GM10847 (cell line): ENCODE results near the gene MAGI3.

Experiments
- POLR2A ChIP-seq: IDR thresholded peaks from 2 replicates; pipeline ENCODE4 v1.6.1; 2011; ENCODE audit not compliant: insufficient read length; ENCODE audit errors: extremely low read depth

Gene MAGI3

GRCh38 chr1:113391649-113392271 is 1.4 kb downstream of the MAGI3 start:
- TF ChIP-seq POLR2A = no peak

GRCh38 chr1:113392541-113393128 is 2.3 kb downstream of the MAGI3 start:
- TF ChIP-seq POLR2A = no peak

- no peak for TF ChIP-seq POLR2A
Observed at GRCh38 chr1:113394043-113394862, 3.9 kb downstream of the MAGI3 start.

- TF ChIP-seq POLR2A = no peak
Observed at GRCh38 chr1:113394863-113395259, 4.5 kb downstream of the MAGI3 start.

GRCh38 chr1:113396102-113396501 is 5.8 kb downstream of the MAGI3 start:
- TF ChIP-seq POLR2A = no peak

GRCh38 chr1:113396585-113396984 is 6.3 kb downstream of the MAGI3 start:
- no peak for TF ChIP-seq POLR2A

GRCh38 chr1:113399062-113399583 is 8.8 kb downstream of the MAGI3 start:
- no peak for TF ChIP-seq POLR2A

GRCh38 chr1:113401067-113401466 is 10.8 kb downstream of the MAGI3 start:
- no peak for TF ChIP-seq POLR2A

GRCh38 chr1:113401728-113402127 is 11.4 kb downstream of the MAGI3 start:
- no peak for TF ChIP-seq POLR2A

GRCh38 chr1:113403065-113403464 is 12.8 kb downstream of the MAGI3 start:
- TF ChIP-seq POLR2A = no peak

- no peak for TF ChIP-seq POLR2A
Observed at GRCh38 chr1:113405573-113405972, 15.3 kb downstream of the MAGI3 start.

- TF ChIP-seq POLR2A = no peak
Observed at GRCh38 chr1:113409363-113409762, 19.0 kb downstream of the MAGI3 start.

- no peak for TF ChIP-seq POLR2A
Observed at GRCh38 chr1:113415310-113416070, 25.2 kb downstream of the MAGI3 start.

GRCh38 chr1:113416496-113416895 is 26.2 kb downstream of the MAGI3 start:
- no peak for TF ChIP-seq POLR2A
